WTC11 (cell line): ENCODE measurements around the gene LAGE3. TPM values are rescaled to one million over a fixed set of nuclear protein-coding genes. Genes with fewer than 3 reads are reported as not detected.

ENCODE experiments used
- ARID4B ChIP-seq: sonication (generic); formaldehyde crosslinking; IDR thresholded peaks from 2 replicates; pipeline ENCODE4 v1.8.0; 2023; ENCODE audit warnings: missing genetic modification reagents, mild to moderate bottlenecking, borderline replicate concordance
- CREM ChIP-seq: sonication (generic); formaldehyde crosslinking; IDR thresholded peaks from 2 replicates; pipeline ENCODE4 v1.8.1; 2022; ENCODE audit warnings: mild to moderate bottlenecking, missing genetic modification reagents, moderate library complexity
- ERG ChIP-seq: fragments of 250-450 bp; sonication (Bioruptor Pico); IDR thresholded peaks from 2 replicates; pipeline ENCODE4 v1.8.0; 2021; ENCODE audit warnings: mild to moderate bottlenecking
- GABPB1 ChIP-seq: sonication (generic); formaldehyde crosslinking; IDR thresholded peaks from 2 replicates; pipeline ENCODE4 v1.8.1; 2023; ENCODE audit warnings: mild to moderate bottlenecking, missing genetic modification reagents
- NFYB ChIP-seq: sonication (generic); formaldehyde crosslinking; conservative IDR thresholded peaks from 2 replicates; pipeline ENCODE4 v1.8.0; 2022; ENCODE audit warnings: low read depth, missing genetic modification reagents
- NR3C1 ChIP-seq: sonication (generic); formaldehyde crosslinking; conservative IDR thresholded peaks from 2 replicates; pipeline ENCODE4 v1.8.1; 2023; ENCODE audit warnings: low read depth, mild to moderate bottlenecking, missing genetic modification reagents
- SMAD3 ChIP-seq: sonication (generic); formaldehyde crosslinking; IDR thresholded peaks from 2 replicates; pipeline ENCODE4 v1.8.0; 2022; ENCODE audit warnings: missing genetic modification reagents, mild to moderate bottlenecking, borderline replicate concordance
- SP1 ChIP-seq: sonication (generic); formaldehyde crosslinking; conservative IDR thresholded peaks from 2 replicates; pipeline ENCODE4 v1.8.1; 2022; ENCODE audit warnings: missing genetic modification reagents
- USF2 ChIP-seq: sonication (generic); formaldehyde crosslinking; IDR thresholded peaks from 2 replicates; pipeline ENCODE4 v1.8.1; 2023; ENCODE audit warnings: mild to moderate bottlenecking, missing genetic modification reagents, moderate library complexity
- ZNF396 ChIP-seq: fragments of 250-450 bp; sonication (Bioruptor Pico); IDR thresholded peaks from 2 replicates; pipeline ENCODE4 v1.8.0; 2021; ENCODE audit warnings: mild to moderate bottlenecking, moderate library complexity, borderline replicate concordance
- ZNF423 ChIP-seq: fragments of 250-450 bp; sonication (Bioruptor Pico); IDR thresholded peaks from 2 replicates; pipeline ENCODE4 v2.1.2; 2022; ENCODE audit warnings: mild to moderate bottlenecking, moderate library complexity
- ZNF532 ChIP-seq: fragments of 250-450 bp; sonication (Bioruptor Pico); IDR thresholded peaks from 2 replicates; pipeline ENCODE4 v1.9.0; 2021; ENCODE audit warnings: mild to moderate bottlenecking, borderline replicate concordance
- microRNA-seq: library from miRNA; unstranded; fragments of <30 nt; microRNA quantifications from one replicate; pipeline ENCODE4 v1.2.0, GENCODE V29; 2022; ENCODE audit warnings: borderline number of aligned reads
- total RNA-seq: library from RNA; stranded (reverse); gene quantifications from 3 replicates; pipeline ENCODE4 v1.2.3, GENCODE V29; 2021
- TF ChIP-seq, protein P1 (sequence below): fragments of 250-450 bp; sonication (Bioruptor Pico); IDR thresholded peaks from 2 replicates; pipeline ENCODE4 v1.9.0; 2021; ENCODE audit warnings: mild to moderate bottlenecking
- TF ChIP-seq, protein P2 (sequence below): sonication (generic); formaldehyde crosslinking; IDR thresholded peaks from 2 replicates; pipeline ENCODE4 v1.8.1; 2022; ENCODE audit warnings: mild to moderate bottlenecking, missing genetic modification reagents, moderate library complexity, borderline replicate concordance
- TF ChIP-seq, protein P3 (sequence below): sonication (generic); formaldehyde crosslinking; IDR thresholded peaks from 2 replicates; pipeline ENCODE4 v1.8.0; 2022; ENCODE audit warnings: mild to moderate bottlenecking, missing genetic modification reagents

LAGE3 gene
- total RNA-seq, 1 experiment from 2014 or later: 46.1 TPM

DNA sequence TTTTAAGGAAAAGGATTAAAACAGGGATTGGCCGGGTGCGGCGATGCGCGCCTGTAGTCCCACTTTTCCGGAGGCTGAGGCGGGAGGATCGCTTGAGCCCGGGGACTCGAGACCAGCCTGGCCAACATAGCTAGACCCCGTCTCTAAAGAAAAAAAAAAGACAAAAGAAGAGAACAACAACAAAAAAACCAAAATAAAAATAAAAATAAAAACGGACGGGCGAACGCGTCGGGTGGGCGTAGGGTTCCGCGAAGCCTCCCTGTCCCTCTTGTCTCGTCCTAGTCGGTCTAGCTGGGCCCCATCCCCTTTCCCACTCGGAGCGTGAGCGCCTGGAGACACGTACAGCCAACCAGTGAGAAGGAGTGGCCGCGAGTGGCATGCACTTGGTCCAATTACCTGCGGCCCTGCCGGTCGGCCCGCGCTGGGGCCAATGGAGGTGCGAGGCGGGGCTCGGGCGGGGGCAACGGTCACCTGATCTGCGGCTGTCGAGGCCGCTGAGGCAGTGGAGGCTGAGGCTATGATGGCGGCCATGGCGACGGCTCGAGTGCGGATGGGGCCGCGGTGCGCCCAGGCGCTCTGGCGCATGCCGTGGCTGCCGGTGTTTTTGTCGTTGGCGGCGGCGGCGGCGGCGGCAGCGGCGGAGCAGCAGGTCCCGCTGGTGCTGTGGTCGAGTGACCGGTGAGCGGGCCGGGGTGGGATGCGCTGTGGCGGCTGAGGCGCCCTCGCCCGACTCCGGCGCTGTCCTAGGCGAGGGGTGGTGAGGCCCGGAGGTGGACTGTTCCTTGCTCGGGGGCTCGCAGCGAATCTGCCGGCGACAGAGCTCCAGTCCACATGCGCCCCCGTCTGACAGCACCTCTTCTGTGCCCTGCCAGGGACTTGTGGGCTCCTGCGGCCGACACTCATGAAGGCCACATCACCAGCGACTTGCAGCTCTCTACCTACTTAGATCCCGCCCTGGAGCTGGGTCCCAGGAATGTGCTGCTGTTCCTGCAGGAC is 50.6 kb downstream of the LAGE3 start, which contains the start of gene ATP6AP1 (continued):
- TF ChIP-seq ZNF532 (CRISPR knock-in tag) (no peak), NFYB (peak; percentile 91), GABPB1 (CRISPR knock-in tag) (no peak), CREM (CRISPR knock-in tag) (no peak), ZNF423 (CRISPR knock-in tag) (no peak), NR3C1 (CRISPR knock-in tag) (no peak), ZNF396 (no peak), SMAD3 (no peak), ERG (CRISPR knock-in tag) (no peak), SP1 (peak; percentile 77), ARID4B (CRISPR knock-in tag) (peak; percentile 63; the same call in 1 of the 2 replicates), USF2 (CRISPR knock-in tag) (peak; percentile 94)
- TF ChIP-seq, protein P1, sequence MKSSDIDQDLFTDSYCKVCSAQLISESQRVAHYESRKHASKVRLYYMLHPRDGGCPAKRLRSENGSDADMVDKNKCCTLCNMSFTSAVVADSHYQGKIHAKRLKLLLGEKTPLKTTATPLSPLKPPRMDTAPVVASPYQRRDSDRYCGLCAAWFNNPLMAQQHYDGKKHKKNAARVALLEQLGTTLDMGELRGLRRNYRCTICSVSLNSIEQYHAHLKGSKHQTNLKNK (CRISPR knock-in tag): no peak
- TF ChIP-seq, protein P2, sequence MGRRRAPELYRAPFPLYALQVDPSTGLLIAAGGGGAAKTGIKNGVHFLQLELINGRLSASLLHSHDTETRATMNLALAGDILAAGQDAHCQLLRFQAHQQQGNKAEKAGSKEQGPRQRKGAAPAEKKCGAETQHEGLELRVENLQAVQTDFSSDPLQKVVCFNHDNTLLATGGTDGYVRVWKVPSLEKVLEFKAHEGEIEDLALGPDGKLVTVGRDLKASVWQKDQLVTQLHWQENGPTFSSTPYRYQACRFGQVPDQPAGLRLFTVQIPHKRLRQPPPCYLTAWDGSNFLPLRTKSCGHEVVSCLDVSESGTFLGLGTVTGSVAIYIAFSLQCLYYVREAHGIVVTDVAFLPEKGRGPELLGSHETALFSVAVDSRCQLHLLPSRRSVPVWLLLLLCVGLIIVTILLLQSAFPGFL (CRISPR knock-in tag): no peak
- TF ChIP-seq, protein P3, sequence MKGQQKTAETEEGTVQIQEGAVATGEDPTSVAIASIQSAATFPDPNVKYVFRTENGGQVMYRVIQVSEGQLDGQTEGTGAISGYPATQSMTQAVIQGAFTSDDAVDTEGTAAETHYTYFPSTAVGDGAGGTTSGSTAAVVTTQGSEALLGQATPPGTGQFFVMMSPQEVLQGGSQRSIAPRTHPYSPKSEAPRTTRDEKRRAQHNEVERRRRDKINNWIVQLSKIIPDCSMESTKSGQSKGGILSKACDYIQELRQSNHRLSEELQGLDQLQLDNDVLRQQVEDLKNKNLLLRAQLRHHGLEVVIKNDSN (CRISPR knock-in tag): peak; percentile 93

Small RNAs within 50 kb of the gene (microRNA-seq; reads per million reads assigned to microRNA genes)
- 4.2 reads per million, percentile 9 among the genes with 10 or more reads in this experiment for gene MIR6858

Other genes starting within 250 kb of the LAGE3 start
- gene OPN1MW3, start 221.7 kb downstream of the LAGE3 start, total RNA-seq: not detected in 3 replicates
- not detected in 3 replicates for gene TEX28, start 184.2 kb downstream of the LAGE3 start, total RNA-seq
- 0.46 to 0.53 TPM in 2 of 3 replicates, not detected in the other for gene TKTL1, start 183.5 kb downstream of the LAGE3 start, total RNA-seq
- 914 to 1,017 TPM (median 992 TPM) in 3 replicates for gene FLNA, start 104.6 kb downstream of the LAGE3 start, total RNA-seq
- 69.8 to 78.3 TPM (median 72.7 TPM) in 3 replicates for gene EMD, start 100.0 kb downstream of the LAGE3 start, total RNA-seq
- gene RPL10, start 80.9 kb downstream of the LAGE3 start, total RNA-seq: 2,241 to 2,474 TPM (median 2,438 TPM) in 3 replicates
- gene DNASE1L1, start 70.0 kb downstream of the LAGE3 start, total RNA-seq: 16.2 to 21.6 TPM (median 21.2 TPM) in 3 replicates
- gene TAFAZZIN, start 67.7 kb downstream of the LAGE3 start, total RNA-seq: 43.5 to 48.6 TPM (median 44.5 TPM) in 3 replicates
- 43.9 to 46.0 TPM (median 44.8 TPM) in 3 replicates for gene ATP6AP1, start 50.6 kb downstream of the LAGE3 start, total RNA-seq
- gene GDI1, start 42.1 kb downstream of the LAGE3 start, total RNA-seq: 106 to 108 TPM (median 108 TPM) in 3 replicates
- 50.2 to 51.8 TPM (median 51.1 TPM) in 3 replicates for gene FAM50A, start 35.1 kb downstream of the LAGE3 start, total RNA-seq
- gene PLXNA3, start 21.0 kb downstream of the LAGE3 start, total RNA-seq: 26.6 to 33.1 TPM (median 31.4 TPM) in 3 replicates
- 34.0 to 34.7 TPM (median 34.1 TPM) in 3 replicates for gene UBL4A, start 7.3 kb upstream of the LAGE3 start, total RNA-seq
- 8.7 to 9.8 TPM (median 9.6 TPM) in 3 replicates for gene SLC10A3, start 11.3 kb upstream of the LAGE3 start, total RNA-seq
- 23.5 to 26.5 TPM (median 25.0 TPM) in 3 replicates for gene FAM3A, start 37.0 kb upstream of the LAGE3 start, total RNA-seq
- gene G6PD, start 67.6 kb upstream of the LAGE3 start, total RNA-seq: 64.7 to 72.8 TPM (median 66.0 TPM) in 3 replicates
- gene IKBKG, start 68.3 kb upstream of the LAGE3 start, total RNA-seq: 20.0 to 29.1 TPM (median 22.1 TPM) in 3 replicates
- not detected in 3 replicates for gene CTAG1A, start 105.9 kb upstream of the LAGE3 start, total RNA-seq
- not detected in 3 replicates for gene CTAG1B, start 140.0 kb upstream of the LAGE3 start, total RNA-seq
- gene CTAG2, start 174.3 kb upstream of the LAGE3 start, total RNA-seq: not detected in 3 replicates